IMR-90 (cell line): Measurements from ENCODE around the gene TRPC1. TPM values are rescaled to one million over a fixed set of nuclear protein-coding genes. Genes with fewer than 3 reads are reported as not detected.

ENCODE experiments used
- ATAC-seq: fragments of 200-7000 bp; cut with Tn5 transposase; 2 replicates; pipeline ENCODE4 v1.9.1; 2020; ENCODE audit warnings: low read depth, mild to moderate bottlenecking, moderate library complexity
- BruUV-seq: library from RNA; stranded (reverse); fragments of 400-500 nt; replicated peaks from 2 replicates; lab custom pipeline; 2021; lab: Mats Ljungman, UMichigan
- CTCF ChIA-PET: fragments of 300-600 bp; formaldehyde crosslinking; extraction: SDS; loops from one replicate; lab custom pipeline; 2021; ENCODE audit warnings: antibody characterized with exemption; lab: Yijun Ruan, JAX
- POLR2A ChIA-PET: fragments of 300-600 bp; sonication (Branson Sonifier 250); formaldehyde crosslinking; loops from one replicate; lab custom pipeline; 2022; ENCODE audit warnings: antibody characterized with exemption; ENCODE audit not compliant: unreplicated experiment; lab: Charles Lee
- DNase-seq: peaks from one replicate; pipeline ENCODE4 v3.0.0; 2013
- H2AFZ ChIP-seq: replicated peaks from 2 replicates; pipeline ENCODE3; 2013; ENCODE audit warnings: low read length, mild to moderate bottlenecking; ENCODE audit not compliant: poor library complexity
- H2AK5ac ChIP-seq: 2 replicates; pipeline ENCODE4 v1.6.1; 2013; ENCODE audit warnings: low read depth, low read length, inconsistent platforms
- H2AK9ac ChIP-seq: replicated peaks from 2 replicates; pipeline ENCODE3; 2013; ENCODE audit warnings: mild to moderate bottlenecking, low read depth, low read length, moderate library complexity; ENCODE audit not compliant: poor library complexity
- H2BK120ac ChIP-seq: 2 replicates; pipeline ENCODE4 v1.6.1; 2013; ENCODE audit warnings: low read depth, low read length, inconsistent platforms
- H2BK15ac ChIP-seq: 3 replicates; pipeline ENCODE4 v1.6.1; 2013; ENCODE audit warnings: low read depth, low read length, inconsistent platforms
- H2BK20ac ChIP-seq: 2 replicates; pipeline ENCODE4 v1.6.1; 2013; ENCODE audit warnings: low read depth, mild to moderate bottlenecking, inconsistent platforms, low read length, moderate library complexity
- H2BK5ac ChIP-seq: 2 replicates; pipeline ENCODE4 v1.6.1; 2013; ENCODE audit warnings: mild to moderate bottlenecking, low read depth, low read length, inconsistent platforms; ENCODE audit not compliant: poor library complexity, severe bottlenecking
- H3K14ac ChIP-seq: replicated peaks from 2 replicates; pipeline ENCODE4 v1.6.1; 2013; ENCODE audit warnings: low read depth, low read length, inconsistent platforms
- H3K18ac ChIP-seq: 2 replicates; pipeline ENCODE4 v1.6.1; 2013; ENCODE audit warnings: low read depth, low read length, control low read depth
- H3K23ac ChIP-seq: 2 replicates; pipeline ENCODE4 v1.6.1; 2013; ENCODE audit warnings: low read depth, low read length, inconsistent platforms
- H3K27ac ChIP-seq: 2 replicates; pipeline ENCODE4 v1.5.1; 2013; ENCODE audit warnings: mild to moderate bottlenecking, control low read depth, low read length; ENCODE audit not compliant: insufficient read depth
- H3K27me3 ChIP-seq: 2 replicates; pipeline ENCODE4 v1.6.1; 2013; ENCODE audit warnings: low read length; ENCODE audit not compliant: control insufficient read depth, insufficient read depth
- H3K36me3 ChIP-seq: 2 replicates; pipeline ENCODE4 v1.6.1; 2013; ENCODE audit warnings: low read length, mixed read lengths; ENCODE audit not compliant: control insufficient read depth, insufficient read depth
- H3K4ac ChIP-seq: 2 replicates; pipeline ENCODE4 v1.6.1; 2013; ENCODE audit warnings: low read depth, low read length, inconsistent platforms
- H3K4me1 ChIP-seq: 2 replicates; pipeline ENCODE4 v1.6.1; 2013; ENCODE audit warnings: low read length, mixed read lengths; ENCODE audit not compliant: control insufficient read depth, insufficient read depth
- H3K4me2 ChIP-seq: 2 replicates; pipeline ENCODE4 v1.6.1; 2013; ENCODE audit warnings: low read depth, mild to moderate bottlenecking, control low read depth, low read length, moderate library complexity
- H3K4me3 ChIP-seq: 2 replicates; pipeline ENCODE4 v1.5.1; 2013; ENCODE audit warnings: low read depth, mild to moderate bottlenecking, control low read depth, low read length, moderate library complexity; ENCODE audit not compliant: insufficient read depth
- H3K56ac ChIP-seq: 2 replicates; pipeline ENCODE4 v1.6.1; 2013; ENCODE audit warnings: low read length, inconsistent platforms; ENCODE audit not compliant: insufficient read depth; ENCODE audit errors: extremely low read depth
- H3K79me1 ChIP-seq, 2 experiments: 2 replicates each; pipeline ENCODE4 v1.6.1; 2013; ENCODE audit warnings: low read length in 2 of 2, inconsistent platforms in 1 of 2, low read depth in 1 of 2
- H3K9ac ChIP-seq: 2 replicates; pipeline ENCODE4 v1.6.1; 2013; ENCODE audit warnings: low read depth, low read length, control low read depth
- H3K9me1 ChIP-seq: 2 replicates; pipeline ENCODE4 v1.6.1; 2013; ENCODE audit warnings: low read length, inconsistent platforms; ENCODE audit not compliant: insufficient read depth
- H3K9me3 ChIP-seq: 2 replicates; pipeline ENCODE4 v1.6.1; 2013; ENCODE audit warnings: low read length; ENCODE audit not compliant: control insufficient read depth, insufficient read depth
- H4K20me1 ChIP-seq: 2 replicates; pipeline ENCODE4 v1.6.1; 2013; ENCODE audit warnings: low read length, inconsistent platforms; ENCODE audit not compliant: insufficient read depth
- H4K5ac ChIP-seq: 2 replicates; pipeline ENCODE4 v1.6.1; 2013; ENCODE audit warnings: mild to moderate bottlenecking, low read depth, low read length, control low read depth
- H4K8ac ChIP-seq, 2 experiments: 2 replicates each; pipeline ENCODE4 v1.6.1; 2013; ENCODE audit warnings: low read depth in 2 of 2, low read length in 2 of 2, control low read depth in 1 of 2, inconsistent platforms in 1 of 2
- H4K91ac ChIP-seq: 2 replicates; pipeline ENCODE4 v1.6.1; 2013; ENCODE audit warnings: low read depth, low read length, inconsistent platforms; ENCODE audit not compliant: insufficient read depth
- BHLHE40 ChIP-seq: fragments of 150-350 bp; IDR thresholded peaks from 2 replicates; pipeline ENCODE4 v1.6.1; 2016; ENCODE audit warnings: mild to moderate bottlenecking, low read depth, low read length
- CEBPB ChIP-seq: IDR thresholded peaks from 2 replicates; pipeline ENCODE4 v1.6.1; 2012; ENCODE audit warnings: low read depth, low read length, improper control_type of control experiment
- CHD1 ChIP-seq: IDR thresholded peaks from 2 replicates; pipeline ENCODE4 v1.6.1; 2012; ENCODE audit warnings: low read depth, low read length, improper control_type of control experiment
- CTCF ChIP-seq: conservative IDR thresholded peaks from 2 replicates; pipeline ENCODE4 v1.5.1; 2012; ENCODE audit warnings: mild to moderate bottlenecking, low read depth, low read length, improper control_type of control experiment
- ELK1 ChIP-seq: fragments of 150-350 bp; IDR thresholded peaks from 2 replicates; pipeline ENCODE4 v1.6.1; 2016; ENCODE audit warnings: low read depth, mild to moderate bottlenecking, low read length, moderate library complexity, borderline replicate concordance
- FOS ChIP-seq: fragments of 150-350 bp; IDR thresholded peaks from 2 replicates; pipeline ENCODE4 v1.6.1; 2016; ENCODE audit warnings: low read depth, low read length
- MAFK ChIP-seq: IDR thresholded peaks from 2 replicates; pipeline ENCODE4 v1.6.1; 2012; ENCODE audit warnings: low read depth, low read length, improper control_type of control experiment
- MAZ ChIP-seq: IDR thresholded peaks from 2 replicates; pipeline ENCODE4 v1.6.1; 2012; ENCODE audit warnings: low read depth, mild to moderate bottlenecking, low read length, improper control_type of control experiment, moderate library complexity, borderline replicate concordance
- MXI1 ChIP-seq: IDR thresholded peaks from 2 replicates; pipeline ENCODE4 v1.6.1; 2012; ENCODE audit warnings: low read depth, mild to moderate bottlenecking, low read length, moderate library complexity, borderline replicate concordance
- NFE2L2 ChIP-seq: fragments of 150-350 bp; IDR thresholded peaks from 2 replicates; pipeline ENCODE4 v1.6.1; 2016; ENCODE audit warnings: low read depth, mild to moderate bottlenecking, low read length
- POLR2A ChIP-seq: IDR thresholded peaks from 2 replicates; pipeline ENCODE4 v1.6.1; 2012; ENCODE audit warnings: mild to moderate bottlenecking, low read depth, low read length
- RAD21 ChIP-seq: IDR thresholded peaks from 2 replicates; pipeline ENCODE4 v1.6.1; 2012; ENCODE audit warnings: low read length, improper control_type of control experiment
- RCOR1 ChIP-seq: IDR thresholded peaks from 2 replicates; pipeline ENCODE4 v1.6.1; 2012; ENCODE audit warnings: mild to moderate bottlenecking, low read length, improper control_type of control experiment; ENCODE audit not compliant: insufficient replicate concordance
- RFX5 ChIP-seq: IDR thresholded peaks from 2 replicates; pipeline ENCODE4 v1.8.0; 2012; ENCODE audit warnings: low read depth, mild to moderate bottlenecking, low read length, moderate library complexity
- SMC3 ChIP-seq: fragments of 150-350 bp; IDR thresholded peaks from 2 replicates; pipeline ENCODE4 v1.6.1; 2016; ENCODE audit warnings: low read depth, mild to moderate bottlenecking, antibody characterized with exemption, low read length, moderate library complexity
- dilution Hi-C: fragments of 300-500 bp; cut with HindIII; formaldehyde crosslinking; loops from one replicate; pipeline ENCODE4 v1.14.3; 2018; ENCODE audit warnings: low sequenced_read_pairs; ENCODE audit not compliant: unreplicated experiment
- in situ Hi-C: fragments of 300-500 bp; cut with MboI; formaldehyde crosslinking; loops from 3 replicates; pipeline ENCODE4 v1.14.3; 2019; ENCODE audit warnings: low sequenced_read_pairs, inconsistent platforms, mixed read lengths
- intact Hi-C: fragments of 100-400 bp; cut with micrococcal nuclease; formaldehyde crosslinking; loops from 2 replicates; pipeline ENCODE4 v1.10.0; 2022
- polyA plus RNA-seq, 3 experiments: library from polyadenylated mRNA; depleted of rRNA; stranded (reverse); fragments of >200 nt; gene quantifications; 2 replicates each; pipeline ENCODE4 v1.2.3, GENCODE V29; 2012; ENCODE audit warnings: low replicate concordance in 1 of 3
- total RNA-seq: library from RNA; depleted of rRNA; stranded (reverse); fragments of >200 nt; gene quantifications from 2 replicates; pipeline ENCODE4 v1.2.3, GENCODE V29; 2012

TRPC1 gene
- total and polyA plus RNA-seq, 2 of the 4 experiments (the other 2 are of a cell fraction): 5.9 to 7.2 TPM

- POLR2A ChIA-PET: no interaction called here
- Histone ChIP-seq H3K18ac (no peak overlapping the region), H3K9ac (no peak overlapping the region), H2BK120ac (no peak overlapping the region), H3K56ac (no peak overlapping the region), H2BK20ac (no peak overlapping the region), H3K4ac (no peak overlapping the region), H3K14ac (no peak overlapping the region), H4K5ac (no peak overlapping the region), H2BK15ac (no peak overlapping the region), H3K4me2 (no peak overlapping the region), H4K8ac (no peak overlapping the region), H2AK5ac (no peak overlapping the region), H3K36me3 (no peaks in the 10 kb centered on the region), H2AFZ (no peak overlapping the region), H2BK5ac (no peak overlapping the region), H3K4me1 (no peaks in the 10 kb centered on the region), H3K4me3 (no peak overlapping the region), H3K9me3 (no peaks in the 10 kb centered on the region), H2AK9ac (no peak overlapping the region), H3K79me1 (peaks cover 0 to 3% of the 10 kb centered on the region in 2 experiments; a peak in 1 of 4 replicates), H4K91ac (no peak overlapping the region), H3K27ac (no peak overlapping the region), H4K20me1 (no peaks in the 10 kb centered on the region), H3K9me1 (no peaks in the 10 kb centered on the region), H3K23ac (no peak overlapping the region), H3K27me3 (no peaks in the 10 kb centered on the region)
- CTCF ChIA-PET: no interaction called here
- ATAC-seq (no peak), DNase-seq (no peak)
- no TSS peak for BruUV-seq
- TF ChIP-seq CTCF: no peak
- TF ChIP-seq SMC3: no peak
- TF ChIP-seq MXI1: no peak
- TF ChIP-seq MAFK: no peak
- no peak for TF ChIP-seq MAZ
- no peak for TF ChIP-seq POLR2A
- no peak for TF ChIP-seq RAD21
- TF ChIP-seq RFX5: no peak
- TF ChIP-seq CEBPB: no peak
- no peak for TF ChIP-seq RCOR1
- no peak for TF ChIP-seq NFE2L2
- no peak for TF ChIP-seq ELK1
- TF ChIP-seq FOS: no peak
- TF ChIP-seq BHLHE40: no peak
- no peak for TF ChIP-seq CHD1
- intact Hi-C loops (no loop called here), dilution Hi-C loops (no loop called here), in situ Hi-C loops (no loop called here)
These were observed 14.6 kb downstream of the TRPC1 start for GRCh38 chr3:142738396-142738795.
